NB4 (cell line): ENCODE data around the gene RPL4.
"Not testable (repeated sequence)": the region's sequence is repeated elsewhere in the genome, so short reads cannot be mapped to it uniquely, and the experiment has no call there.

Source experiments
- DNase-seq: peaks from one replicate; pipeline ENCODE4 v3.0.0; 2010; ENCODE audit warnings: low read depth
- H3K4me3 ChIP-seq: one replicate; pipeline ENCODE4 v1.5.1; 2011; ENCODE audit warnings: mild to moderate bottlenecking, low read depth, low read length, moderate library complexity
- MYC ChIP-seq: IDR thresholded peaks from 2 replicates; pipeline ENCODE4 v1.6.1; 2011; ENCODE audit warnings: low read depth, low read length
- POLR2A ChIP-seq: IDR thresholded peaks from 2 replicates; pipeline ENCODE4 v1.6.1; 2011; ENCODE audit warnings: mild to moderate bottlenecking; ENCODE audit not compliant: insufficient read length; ENCODE audit errors: extremely low read depth
- TF ChIP-seq, protein P1 (sequence below): IDR thresholded peaks from one replicate; pipeline ENCODE4 v1.5.1; 2012; ENCODE audit warnings: low read depth, low read length
- TF ChIP-seq, protein P2 (sequence below): IDR thresholded peaks from 2 replicates; pipeline ENCODE4 v1.6.1; 2011; ENCODE audit warnings: low read depth, low read length

Gene RPL4

DNA sequence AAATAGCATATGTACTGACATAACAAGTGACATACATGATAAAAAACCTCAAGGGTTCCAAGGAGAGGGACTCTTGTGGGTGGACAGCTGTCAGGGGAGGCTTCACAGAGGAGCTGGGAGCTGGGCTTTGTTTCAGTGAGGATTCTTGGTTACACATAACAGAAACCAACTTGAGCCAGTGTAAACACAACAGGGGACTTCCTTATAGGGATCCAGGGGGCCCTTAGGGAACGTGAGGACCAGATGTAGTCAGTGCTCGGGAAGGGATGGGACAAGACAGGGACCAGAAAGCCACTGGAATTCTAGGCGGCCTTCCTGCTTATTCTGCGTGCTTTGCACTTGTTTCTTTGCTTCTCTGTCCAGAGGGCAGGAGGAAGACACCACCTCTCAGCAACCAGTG, 42.0 kb downstream of the RPL4 start:
- TF ChIP-seq, protein P1, sequence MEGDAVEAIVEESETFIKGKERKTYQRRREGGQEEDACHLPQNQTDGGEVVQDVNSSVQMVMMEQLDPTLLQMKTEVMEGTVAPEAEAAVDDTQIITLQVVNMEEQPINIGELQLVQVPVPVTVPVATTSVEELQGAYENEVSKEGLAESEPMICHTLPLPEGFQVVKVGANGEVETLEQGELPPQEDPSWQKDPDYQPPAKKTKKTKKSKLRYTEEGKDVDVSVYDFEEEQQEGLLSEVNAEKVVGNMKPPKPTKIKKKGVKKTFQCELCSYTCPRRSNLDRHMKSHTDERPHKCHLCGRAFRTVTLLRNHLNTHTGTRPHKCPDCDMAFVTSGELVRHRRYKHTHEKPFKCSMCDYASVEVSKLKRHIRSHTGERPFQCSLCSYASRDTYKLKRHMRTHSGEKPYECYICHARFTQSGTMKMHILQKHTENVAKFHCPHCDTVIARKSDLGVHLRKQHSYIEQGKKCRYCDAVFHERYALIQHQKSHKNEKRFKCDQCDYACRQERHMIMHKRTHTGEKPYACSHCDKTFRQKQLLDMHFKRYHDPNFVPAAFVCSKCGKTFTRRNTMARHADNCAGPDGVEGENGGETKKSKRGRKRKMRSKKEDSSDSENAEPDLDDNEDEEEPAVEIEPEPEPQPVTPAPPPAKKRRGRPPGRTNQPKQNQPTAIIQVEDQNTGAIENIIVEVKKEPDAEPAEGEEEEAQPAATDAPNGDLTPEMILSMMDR: no peak
- TF ChIP-seq POLR2A: no peak
- TF ChIP-seq, protein P2, sequence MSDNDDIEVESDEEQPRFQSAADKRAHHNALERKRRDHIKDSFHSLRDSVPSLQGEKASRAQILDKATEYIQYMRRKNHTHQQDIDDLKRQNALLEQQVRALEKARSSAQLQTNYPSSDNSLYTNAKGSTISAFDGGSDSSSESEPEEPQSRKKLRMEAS: no peak
- TF ChIP-seq MYC: no peak
- no peak for DNase-seq

DNA sequence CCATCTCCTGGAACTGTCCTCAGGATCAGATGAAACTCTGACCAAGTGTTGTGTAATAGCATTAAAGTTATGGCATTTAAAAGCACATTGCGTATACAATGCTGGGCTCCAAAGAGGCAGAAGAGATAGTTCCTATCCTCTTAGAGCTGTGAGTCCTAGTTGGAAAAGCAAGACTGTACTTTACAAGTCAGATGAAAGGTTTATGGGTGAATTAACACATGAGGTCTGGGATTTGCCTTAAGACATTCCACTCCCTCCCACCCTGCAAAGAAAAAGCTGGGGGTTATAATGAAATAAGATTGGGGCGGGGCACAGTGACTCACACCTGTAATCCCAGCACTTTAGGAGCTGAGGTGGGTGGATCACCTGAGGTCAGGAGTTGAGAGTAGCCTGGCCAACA, 42.7 kb downstream of the RPL4 start:
- TF ChIP-seq, protein P1: no peak
- TF ChIP-seq, protein P2: no peak
- no peak for TF ChIP-seq MYC
- TF ChIP-seq POLR2A: no peak

More for the DNA sequence above, 42.0 kb downstream of the RPL4 start:
- H3K4me3 ChIP-seq: no peak overlapping the region

DNA sequence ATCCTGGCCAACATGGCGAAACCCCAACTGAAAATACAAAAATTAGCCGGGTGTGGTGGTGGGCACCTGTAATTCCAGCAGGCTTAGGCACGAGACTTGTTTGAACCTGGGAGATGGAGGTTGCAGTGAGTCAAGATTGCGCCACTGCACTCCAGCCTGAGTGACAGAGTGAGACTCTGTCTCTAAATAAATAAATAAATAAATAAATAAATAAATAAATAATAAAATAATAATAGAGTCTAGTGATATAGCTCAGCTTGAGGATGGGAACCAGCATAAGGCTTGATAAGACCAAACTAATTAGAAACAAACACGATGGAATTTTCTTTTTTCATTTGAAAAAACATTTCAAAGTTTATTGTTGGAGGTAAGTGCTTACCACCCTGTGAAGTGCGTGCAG, 43.4 kb downstream of the RPL4 start:
- H3K4me3 ChIP-seq, DNase-seq: not testable (repeated sequence)

More for the DNA sequence above, 42.7 kb downstream of the RPL4 start:
- no peak for DNase-seq
- H3K4me3 ChIP-seq: no peak overlapping the region

DNA sequence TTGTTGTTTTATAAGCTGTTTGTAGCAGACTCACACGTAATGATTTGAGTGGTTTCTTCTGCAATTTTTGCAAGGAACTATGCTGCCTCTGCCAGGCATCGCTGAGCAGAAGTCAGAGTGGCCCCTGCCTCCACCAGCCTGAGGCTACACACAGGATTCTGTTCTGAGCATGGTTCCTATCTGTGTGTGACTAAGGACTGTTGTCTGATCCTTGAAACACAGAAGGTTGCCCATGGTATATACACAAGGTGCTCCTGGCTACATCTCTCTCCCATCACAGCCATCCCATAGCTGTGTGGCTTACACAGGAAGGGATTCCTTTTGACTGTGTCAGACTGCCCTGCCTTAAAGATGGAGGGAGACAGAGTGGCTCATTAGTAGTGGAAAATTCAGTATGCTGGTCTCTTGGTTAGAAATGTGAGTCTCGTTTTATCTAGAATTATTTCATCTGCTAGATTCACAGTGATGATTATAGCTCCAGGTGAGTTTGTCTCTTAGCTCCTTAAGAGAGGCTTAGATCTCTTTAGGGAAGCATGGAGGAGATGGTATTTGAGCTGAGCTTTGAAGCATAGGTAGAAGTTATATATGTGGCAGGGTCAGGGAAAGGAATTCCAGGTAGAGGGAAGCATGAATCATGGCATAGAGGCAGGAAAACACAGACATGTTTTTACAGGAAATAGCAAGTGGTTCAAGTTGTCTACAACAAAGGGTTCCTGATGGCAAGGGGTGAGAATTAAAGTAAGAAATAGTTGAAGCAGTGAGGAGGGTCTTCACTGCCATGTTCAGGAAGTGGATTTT, 44.6 kb downstream of the RPL4 start:
- DNase-seq: no peak
- TF ChIP-seq, protein P2: no peak
- no peak for TF ChIP-seq POLR2A
- no peak for TF ChIP-seq MYC
- TF ChIP-seq, protein P1: no peak
- H3K4me3 ChIP-seq: no peak overlapping the region

DNA sequence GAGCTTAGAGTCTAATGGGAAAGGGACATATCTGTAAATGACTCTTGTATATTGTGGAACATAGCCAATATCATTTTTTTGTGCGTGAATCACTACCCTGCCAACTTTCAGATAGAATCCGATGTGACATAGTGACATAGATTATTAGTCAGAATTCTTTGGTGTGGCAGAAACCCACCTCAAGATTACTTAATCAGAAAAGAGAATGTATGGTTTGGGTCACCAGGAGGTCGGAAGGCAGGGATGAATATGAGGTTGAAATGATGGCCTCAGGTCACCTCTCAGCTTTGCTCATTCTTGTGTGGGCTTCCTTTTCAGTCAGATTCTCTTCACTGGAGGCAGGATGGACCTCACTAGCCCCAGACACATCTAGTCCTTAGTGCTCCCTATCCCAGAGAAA, 48.4 kb downstream of the RPL4 start:
- H3K4me3 ChIP-seq: no peak overlapping the region
- DNase-seq: no peak
- TF ChIP-seq POLR2A (no peak), MYC (no peak)
- TF ChIP-seq, protein P2: no peak
- TF ChIP-seq, protein P1: no peak

DNA sequence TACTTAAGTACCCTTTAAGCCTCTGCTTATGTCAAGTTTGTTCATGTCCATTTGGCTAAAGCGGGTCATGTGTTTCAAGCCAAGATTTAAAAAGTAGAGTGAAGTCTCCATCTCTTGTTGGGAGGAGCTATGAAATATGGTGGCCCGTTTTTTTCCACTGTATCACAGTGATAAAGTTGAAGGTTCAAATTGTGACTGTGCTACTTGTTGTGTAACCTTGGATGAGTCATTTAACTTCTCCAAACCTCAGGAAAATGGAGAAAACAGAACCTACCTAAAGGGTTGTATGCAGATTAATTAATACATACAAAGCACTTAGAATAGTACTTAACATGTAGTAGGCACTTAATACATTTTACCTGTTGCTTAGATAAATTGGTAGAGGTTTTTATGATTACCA, 50.5 kb downstream of the RPL4 start:
- no peak for TF ChIP-seq MYC
- TF ChIP-seq, protein P2: no peak
- TF ChIP-seq, protein P1: no peak
- no peak overlapping the region for H3K4me3 ChIP-seq
- DNase-seq: peak; percentile 67
